GM21619 (cell line): ENCODE data around the gene PDGFA.

Experiments used
- ATAC-seq: cut with Tn5 transposase; IDR thresholded peaks from one replicate; pipeline ENCODE4 v1.9.1; 2021; ENCODE audit not compliant: unreplicated experiment

The PDGFA gene

DNA sequence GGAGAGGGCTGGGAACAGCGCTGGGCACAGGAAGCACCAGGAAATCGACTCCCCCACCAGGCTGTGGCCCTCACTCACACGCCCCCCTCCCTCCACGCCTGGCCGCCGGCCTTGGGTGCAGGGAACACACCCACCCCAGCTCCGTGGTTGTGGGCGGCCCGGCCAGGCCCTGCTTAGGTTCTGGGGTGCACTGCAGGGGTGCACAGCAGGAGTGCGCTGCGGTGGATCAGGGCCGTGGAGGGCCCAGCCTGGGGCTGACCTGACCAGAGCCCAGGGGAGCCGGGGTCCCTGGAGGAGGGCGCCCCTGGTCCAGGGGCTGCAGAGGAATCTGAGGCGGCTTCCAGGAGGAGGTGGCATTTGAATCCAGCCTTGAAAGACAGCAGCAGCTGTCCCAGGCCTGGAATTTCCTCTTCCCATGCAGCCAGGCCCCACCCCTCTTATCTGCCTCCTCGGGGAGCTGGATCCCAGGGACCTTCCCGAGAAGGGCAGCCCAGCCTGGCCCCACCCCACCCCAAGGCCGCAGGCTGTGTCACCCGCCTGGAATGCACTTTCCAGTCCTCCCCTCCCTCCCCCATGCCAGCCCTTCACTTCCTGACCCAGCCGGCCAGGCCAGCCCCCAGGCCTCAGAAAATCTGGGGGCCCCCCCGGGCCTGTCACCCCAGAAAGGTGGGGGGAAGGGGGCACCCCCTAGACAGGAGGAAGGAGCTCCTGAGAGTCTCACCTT, 18.4 kb upstream of the PDGFA start:
- no peak for ATAC-seq

DNA sequence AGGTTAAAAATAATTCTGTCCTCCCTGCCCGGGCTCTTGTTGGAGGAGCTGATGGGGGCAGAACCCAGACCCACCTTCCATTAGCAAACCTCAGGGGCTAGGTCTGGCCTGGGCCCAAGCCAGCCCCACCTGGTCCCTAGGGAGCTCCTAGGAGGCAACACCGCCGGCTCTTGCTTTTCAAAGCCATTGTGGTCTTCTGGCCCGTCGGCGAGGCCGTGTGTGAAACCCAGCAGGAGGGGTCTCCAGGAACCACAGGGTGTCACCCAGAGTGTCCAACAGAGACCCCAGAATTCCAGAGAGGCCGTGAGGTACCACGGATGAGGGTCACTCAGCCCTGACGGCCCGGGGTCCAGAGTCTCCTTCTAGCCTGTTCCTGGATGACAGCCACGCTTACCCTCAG, 16.6 kb upstream of the PDGFA start:
- no peak for ATAC-seq

DNA sequence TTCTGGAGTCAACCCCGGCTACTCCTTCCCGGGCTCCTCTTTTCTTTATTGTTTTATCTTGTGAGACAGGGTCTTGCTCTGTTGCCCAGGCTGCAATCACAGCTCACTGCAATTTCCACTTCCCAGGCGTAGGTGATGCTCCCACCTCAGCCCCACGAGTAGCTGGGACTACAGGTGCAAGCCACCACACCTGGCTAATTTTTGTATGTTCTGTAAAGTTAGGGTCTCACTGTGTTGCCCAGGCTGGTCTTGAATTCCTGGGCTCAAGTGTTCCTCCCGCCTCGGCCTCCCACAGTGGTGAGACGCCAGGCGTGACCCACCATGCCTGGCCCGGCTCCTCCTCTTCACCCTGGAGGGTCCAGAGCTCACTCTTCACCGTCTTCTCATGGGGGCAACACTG, 15.3 kb upstream of the PDGFA start:
- ATAC-seq = no peak

DNA sequence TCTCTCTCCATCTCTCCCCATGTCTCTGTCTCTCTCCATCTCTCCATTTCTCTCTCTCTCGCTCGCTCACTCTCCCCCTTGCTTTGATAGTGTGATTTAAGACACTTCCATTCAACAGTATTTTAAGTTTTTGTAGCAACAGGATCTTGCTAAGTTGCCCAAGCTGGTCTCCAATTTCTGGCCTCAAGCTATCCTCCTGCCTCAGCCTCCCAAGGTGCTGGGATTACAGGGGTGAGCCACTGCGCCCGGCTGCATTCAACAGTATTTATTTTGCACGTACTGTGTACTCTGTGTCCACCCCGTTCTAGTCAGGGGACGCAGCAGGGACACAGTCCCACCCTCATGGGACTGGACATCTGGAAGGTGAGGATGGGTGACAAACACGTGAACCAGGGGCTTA, 14.4 kb upstream of the PDGFA start:
- ATAC-seq = no peak

DNA sequence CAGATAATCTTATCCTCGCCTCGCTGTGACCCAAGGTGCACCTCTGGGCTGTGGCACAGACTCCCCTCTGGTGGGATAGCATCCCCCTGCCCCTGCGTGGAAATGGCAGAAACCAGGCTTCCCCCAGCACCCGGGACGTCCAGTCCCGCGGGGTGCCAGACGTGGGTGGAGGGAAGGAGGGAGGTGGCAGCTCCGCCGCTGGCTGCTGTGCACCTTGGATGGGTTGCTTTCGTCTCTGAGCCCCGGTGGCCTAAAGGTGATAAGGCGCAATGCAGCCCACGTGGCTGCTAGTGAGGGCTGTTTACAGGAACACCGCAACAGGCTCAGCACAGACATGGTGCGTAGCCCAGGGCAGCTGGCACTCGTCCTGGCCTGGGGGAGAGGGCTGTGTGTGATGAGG, 13.6 kb upstream of the PDGFA start:
- ATAC-seq = no peak

DNA sequence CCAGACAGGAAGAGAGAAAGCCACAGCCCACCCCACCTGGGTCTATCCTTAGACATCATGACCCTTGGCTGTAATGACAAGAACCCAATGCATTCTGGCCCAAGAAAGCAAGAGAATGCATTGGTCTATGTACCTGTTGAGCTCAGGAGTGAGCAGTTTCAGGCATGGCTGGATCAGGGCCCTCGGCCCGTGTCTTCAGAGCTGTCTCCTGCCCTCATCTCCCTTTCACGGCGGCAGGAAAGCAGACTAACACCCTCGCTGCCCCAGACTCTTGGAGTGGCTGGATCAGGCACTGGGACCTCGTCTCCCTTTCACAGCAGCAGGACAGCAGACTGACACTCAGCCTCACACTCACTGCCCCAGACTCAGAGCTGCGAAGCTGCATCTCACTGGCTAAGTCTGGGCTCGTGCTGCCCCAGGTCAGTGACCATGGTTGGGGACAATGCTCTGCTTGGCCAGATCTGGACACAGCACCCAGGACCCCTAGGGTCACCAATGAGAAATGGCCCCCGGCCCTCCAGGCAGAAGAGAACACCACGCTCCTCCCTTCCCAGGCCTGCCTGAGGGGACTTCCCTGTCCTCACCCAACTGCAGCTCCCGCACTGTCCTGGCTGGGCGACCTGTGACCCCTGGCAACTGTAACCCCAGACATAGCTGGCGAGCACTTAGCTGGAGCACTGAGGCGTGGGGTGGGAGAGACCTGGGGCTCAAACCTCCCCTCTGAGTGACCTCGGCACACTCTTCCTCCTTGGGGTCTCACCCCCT, 12.9 kb upstream of the PDGFA start:
- ATAC-seq = no peak

DNA sequence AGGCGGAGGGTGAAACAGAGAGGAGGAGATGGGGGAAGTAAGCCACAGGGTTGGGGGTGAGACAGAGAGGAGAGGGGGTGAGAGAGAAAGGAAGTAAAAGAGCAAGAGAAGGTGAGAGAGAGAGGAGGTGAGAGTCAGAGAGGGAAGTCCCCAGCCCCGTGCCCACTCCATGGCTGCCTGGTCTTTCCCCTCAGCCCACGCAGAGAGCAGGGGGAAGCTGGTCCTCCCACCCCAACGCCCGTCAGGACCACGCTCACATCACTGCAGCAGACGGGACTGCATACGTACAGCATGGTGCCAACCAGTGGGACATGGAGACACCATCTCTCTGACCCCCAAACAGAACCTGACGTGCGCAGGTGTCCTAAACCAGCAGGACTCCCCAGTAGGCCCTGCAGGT, 12.1 kb upstream of the PDGFA start:
- ATAC-seq = no peak

DNA sequence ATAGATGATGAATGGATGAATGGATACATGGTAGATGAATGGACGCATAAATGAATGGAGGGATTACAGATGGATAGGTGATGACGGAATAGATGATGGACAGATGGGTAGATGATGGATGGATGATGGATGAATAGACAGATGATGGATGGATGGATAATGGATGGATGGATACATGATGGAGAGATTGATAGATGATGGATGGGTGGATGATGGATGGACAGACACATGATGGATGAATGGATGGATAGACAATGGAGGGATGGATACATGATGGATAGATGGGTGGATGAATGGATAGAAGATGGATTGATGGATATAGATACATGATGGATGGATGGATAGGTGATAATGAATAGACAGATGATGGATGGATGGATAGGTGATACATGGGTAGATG, 8.8 kb upstream of the PDGFA start:
- no peak for ATAC-seq

DNA sequence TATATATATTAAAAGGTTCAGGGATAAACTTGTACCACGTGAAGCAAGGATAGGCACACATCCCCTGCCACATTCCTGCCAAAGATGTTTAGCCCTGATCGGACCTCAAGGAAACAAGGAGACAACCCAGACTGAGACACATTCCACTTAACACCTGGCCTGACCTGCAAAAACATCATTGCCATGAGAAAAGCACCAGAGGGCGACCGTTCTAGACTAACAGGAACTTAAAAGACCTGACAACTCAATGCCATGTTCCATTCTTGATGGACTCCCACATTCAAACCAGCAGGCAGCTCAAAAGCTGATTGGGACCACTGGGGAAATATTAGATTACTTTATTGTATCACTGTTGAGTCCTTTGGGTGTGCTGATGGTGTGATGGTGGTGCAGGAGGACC, 8.1 kb upstream of the PDGFA start:
- ATAC-seq = no peak

DNA sequence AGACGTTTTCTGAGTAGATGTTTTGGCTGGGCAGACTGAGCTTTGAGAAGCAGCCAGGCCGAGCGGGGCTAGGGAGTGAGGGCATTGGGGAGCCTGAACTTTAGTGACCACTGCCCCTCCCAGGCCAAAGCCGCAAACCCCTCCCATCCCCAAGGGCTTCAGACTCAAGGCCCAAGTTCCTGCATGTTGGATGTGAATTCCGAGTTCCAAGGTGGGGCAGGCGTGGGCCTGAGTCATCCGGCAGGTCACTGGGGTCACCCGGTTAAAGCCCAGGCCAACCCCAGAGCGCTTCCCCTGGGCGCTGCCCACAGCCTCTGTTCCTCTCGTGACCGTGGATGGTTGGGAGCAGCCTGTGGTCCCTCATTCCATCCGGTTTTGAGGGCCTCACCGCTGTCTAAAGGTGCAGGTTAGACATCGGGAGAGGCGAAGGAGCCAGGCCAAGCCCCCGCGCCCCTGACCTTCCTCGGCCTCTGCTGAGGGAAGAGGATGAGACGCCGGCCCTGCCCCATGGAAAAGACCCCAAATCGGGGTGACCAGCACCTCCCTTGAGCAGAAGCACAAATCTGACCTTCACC, 6.9 kb upstream of the PDGFA start:
- ATAC-seq = no peak

DNA sequence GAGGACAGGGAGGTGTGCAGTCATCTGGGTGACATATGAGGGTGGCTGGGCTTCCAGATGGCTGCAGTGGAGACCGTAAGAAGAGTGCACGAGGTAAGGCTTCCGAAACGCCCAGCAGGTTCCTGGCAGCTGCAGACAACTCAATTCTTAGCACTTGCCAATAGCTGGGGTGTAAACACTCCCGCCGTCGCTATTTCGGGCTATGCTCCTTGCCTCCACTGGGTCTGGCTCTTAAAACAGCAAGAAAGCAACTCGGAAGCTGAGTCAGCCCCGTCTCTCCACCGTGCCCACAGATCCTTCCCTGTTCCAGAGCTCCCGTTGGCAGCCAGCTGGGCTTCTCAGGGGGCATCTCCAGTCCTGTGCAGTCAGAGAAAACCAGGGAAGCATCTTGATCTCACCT, 6.1 kb upstream of the PDGFA start:
- no peak for ATAC-seq

DNA sequence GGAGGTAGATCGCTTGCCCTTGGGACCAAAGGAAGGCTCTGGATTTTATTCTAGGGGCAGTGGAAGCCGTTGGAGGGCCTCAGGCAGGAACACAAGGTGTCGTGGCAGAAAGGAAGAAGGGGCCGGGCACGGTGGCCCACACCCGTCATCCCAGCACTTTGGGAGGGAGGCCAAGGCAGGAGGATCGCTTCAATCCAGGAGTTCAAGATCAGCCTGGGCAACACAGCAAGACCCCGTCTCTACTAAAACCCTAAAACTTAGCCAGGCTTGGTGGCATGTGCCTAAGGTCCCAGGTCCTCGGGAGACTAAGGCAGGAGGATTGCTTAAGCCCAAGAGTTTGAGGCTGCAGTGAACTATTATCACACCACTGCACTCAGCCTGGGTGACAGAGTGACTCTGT, 5.2 kb upstream of the PDGFA start:
- no peak for ATAC-seq

DNA sequence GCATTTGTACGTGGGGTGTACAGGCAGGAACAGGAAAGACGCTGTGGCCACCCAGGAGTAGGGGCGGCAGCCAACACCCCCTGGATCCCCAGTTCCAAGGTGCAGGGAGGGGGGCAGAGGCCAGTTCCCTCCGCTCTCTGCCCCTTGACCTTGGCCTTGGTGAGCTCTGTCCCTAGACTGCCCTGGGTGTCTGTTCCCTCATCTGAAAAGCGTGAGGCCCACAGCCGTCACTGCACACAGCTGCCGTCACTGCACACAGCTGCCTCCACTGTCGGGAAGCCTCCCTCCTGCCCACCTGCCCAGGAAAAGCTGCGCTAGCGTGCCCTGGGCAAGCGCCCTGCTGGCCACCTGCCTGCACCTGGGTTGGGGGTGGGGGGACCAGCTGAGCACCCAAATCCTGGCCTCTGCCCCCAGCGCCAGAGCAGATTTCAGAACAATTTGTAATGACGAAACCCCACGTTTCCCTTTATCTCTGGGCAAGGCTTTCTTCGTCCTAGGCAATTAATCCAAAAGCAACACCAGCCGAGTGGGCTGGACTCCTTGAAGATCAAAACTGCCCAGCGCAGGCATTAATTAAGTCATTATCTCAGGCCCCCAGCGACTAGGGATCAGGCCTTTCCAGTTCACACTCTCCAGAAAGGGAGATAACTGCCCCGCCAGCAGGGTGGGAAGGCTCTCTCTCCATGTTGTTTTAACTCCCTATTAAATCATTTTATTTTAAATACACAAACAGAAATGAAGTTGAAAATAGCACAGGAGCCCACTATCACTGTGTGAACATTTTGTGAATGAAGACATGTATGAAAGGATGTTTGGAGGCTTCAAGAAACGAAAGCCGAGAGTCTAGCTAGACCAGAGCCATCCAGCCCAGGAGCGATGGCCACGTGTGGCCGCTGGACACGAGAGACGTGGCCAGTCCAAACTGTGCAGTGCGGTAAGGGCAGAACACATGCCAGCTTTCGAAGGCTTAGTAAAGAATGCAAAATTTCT, 4.0 kb upstream of the PDGFA start:
- ATAC-seq = no peak

DNA sequence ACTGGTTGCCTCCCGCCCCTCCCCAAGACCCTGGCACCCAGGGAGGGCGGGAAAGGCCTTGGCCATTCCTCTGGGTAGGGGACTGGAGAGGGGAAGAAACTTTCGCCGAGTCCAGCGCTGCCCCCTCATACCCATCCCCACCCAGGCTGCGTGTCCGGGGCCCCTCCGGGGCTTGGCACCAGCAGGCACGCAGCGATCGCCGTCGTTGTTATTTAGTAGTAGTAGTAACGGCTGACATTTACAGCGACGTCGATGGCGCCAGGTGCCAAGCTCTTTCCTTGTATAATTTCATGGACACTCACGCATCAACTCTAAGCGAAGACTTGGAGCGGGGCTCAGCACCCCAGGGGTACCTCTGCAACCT, 3.3 kb upstream of the PDGFA start:
- ATAC-seq = no peak

DNA sequence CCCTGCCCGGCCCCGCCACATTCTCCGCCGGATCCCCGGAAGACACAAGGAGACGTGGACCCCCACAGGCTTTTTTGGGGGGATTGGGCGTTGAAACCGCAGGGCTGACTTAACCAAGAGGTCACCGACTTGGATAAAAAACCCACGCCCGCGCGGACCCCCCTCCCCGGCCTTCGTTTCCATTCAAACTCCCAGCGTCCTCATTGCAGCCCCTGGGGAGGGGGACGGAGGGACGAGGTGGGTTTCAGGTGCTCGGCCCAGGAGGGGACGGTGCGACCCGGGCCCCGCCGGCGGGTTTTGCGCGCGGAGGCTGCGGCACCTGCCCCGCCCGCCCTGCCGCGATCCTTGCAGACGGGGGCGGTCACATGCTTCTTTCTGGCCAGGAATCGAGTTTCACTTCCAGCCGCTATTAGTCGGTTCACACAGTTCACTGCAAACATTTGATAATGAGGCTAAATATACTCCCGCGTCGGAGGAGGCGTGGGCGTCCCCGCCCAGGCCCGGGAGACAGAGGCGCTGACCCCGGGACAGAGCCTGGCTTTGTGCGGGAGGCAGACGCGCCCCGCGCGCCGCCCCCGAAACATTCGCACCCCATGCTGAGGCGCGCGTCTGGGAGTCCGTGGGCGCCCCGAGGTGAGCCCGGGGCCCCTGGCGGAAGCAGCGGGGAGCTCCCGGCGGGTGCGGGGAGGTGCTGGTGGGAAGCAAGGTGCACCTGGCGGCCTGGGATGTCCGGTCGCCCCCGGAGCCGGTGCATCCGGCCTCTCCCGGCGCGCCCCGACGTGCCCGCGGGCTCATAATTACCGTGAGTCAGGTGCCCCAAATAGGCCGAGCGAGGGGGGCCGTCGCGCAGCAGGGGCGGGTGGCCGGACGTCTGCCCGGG, 2.7 kb upstream of the PDGFA start:
- no peak for ATAC-seq

DNA sequence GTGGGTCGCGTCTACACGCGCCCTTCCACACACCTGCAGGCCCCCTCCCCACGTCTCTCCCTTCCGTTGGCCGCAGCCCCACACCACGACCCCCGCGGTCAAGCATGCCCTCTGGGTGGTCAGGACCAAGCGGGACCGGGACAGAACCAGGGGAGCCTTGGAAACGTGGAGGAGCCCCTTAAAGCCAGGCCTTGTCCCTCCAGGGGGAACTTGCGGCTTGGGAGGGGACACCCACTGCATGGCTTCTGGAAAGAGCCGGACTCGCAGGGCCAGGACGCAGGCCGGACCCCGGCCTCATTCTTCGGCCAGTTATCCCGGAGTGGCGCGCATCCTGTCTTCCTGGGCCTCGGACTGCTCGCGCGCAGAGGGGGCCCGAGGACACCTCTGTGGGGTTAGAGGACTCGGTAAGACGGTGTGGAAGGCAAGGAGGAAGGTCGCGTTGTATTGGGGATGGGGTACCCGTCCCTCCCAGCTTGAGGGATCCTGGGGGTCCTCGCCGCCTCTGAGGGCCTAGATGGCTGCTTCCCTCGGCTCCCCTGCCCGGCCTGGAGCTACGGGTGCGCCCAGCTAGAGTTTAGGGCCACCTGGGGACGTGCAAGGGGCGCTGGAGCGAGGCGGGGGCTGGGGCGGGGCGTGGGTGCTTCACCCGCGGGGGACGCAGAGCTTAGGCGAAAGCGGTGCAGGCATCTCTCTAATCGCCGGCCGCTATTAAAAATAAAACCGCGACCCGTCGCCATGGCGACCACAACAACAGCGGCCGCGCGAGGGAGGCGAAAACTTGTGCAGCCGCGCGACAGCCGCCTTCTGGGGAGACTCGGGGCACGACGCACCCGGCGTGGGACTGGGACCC, 1.8 kb upstream of the PDGFA start:
- no peak for ATAC-seq

DNA sequence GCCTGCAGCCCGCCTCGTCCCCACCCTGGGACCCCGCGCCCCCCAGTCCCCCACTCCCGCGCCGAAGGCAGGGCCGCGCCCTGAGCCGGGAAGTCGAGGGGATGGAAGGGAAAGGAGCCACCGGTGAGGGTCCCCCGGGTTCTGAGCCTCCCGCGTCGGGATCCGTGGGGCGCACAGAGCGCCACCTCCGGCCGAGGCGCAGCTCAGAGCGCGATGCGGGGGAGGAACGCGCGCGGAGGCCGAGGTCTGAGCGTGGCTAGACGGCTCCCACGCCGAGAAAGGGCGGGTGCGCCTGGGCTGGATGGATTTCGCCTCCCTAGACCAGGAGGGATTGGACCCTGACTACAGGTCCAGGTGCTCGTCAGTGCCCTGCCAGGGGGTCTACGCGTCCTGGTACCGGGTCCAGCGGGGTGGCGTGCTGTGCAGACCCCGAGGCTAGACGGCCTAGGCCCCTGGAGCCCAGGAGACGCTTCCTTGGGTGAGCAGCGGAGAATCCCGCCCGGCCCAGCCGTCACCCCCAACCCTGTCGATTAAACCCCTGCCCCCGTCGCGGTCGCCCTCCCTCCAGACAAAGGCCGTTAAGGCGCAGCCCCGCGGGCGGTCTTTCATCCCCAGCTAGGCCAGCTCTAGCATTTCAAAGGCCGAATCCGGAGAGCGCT, 986 bp upstream of the PDGFA start:
- ATAC-seq = no peak

DNA sequence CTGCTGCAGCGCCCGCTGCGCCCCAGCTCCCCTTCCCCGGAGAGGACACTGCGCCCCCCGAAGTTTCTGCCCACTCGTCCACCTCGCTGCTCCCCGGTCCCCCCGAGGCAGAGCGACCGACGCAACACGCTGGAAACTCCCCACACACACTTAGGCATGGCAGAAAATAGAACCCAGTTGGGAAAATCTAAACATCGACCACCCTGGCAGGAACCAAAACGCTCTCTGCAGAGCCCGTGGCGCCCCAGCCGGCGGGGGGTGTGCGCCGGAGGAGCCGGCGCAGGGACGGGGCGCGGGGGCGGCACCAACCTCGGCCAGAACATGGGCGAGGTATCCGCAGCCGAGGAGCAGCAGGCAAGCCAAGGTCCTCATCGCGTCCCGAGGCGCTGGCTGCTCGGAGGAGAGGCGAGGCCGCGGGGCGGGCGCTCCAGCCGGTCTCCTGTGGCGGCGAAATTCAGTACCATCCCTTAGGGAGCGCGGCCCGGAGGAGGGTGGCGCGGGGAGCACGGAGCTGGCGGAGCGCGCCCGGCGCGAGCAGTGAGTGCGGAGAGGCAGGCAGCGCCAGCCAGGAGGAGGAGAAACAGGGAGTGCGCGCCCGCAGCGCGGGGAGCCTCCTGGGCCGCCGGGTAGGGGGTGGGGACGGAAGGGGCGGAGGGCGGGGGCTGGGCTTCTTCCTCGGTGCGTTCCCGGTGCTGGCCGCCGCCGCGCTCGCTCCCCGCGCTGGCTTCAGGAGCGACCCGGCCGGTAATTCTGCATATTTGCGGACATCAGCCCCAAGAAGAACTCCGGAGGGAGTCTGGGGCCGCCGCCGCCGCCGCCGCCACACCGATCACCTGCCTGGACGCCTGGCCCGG, 789 bp downstream of the PDGFA start:
- no peak for ATAC-seq
